HFFc6 (cell line): ENCODE results near the gene SEMA4C. TPM values are rescaled to one million over a fixed set of nuclear protein-coding genes. Genes with fewer than 3 reads are reported as not detected.

Experiments used
- DNase-seq: peaks from one replicate; pipeline ENCODE4 v3.0.0-alpha.2; 2018
- H3K27ac Mint-ChIP-seq: 2 replicates; pipeline ENCODE4 v1.8.0; 2020; ENCODE audit warnings: mild to moderate bottlenecking, mixed read lengths
- H3K27me3 Mint-ChIP-seq: 2 replicates; pipeline ENCODE4 v1.8.0; 2021; ENCODE audit warnings: mild to moderate bottlenecking, moderate library complexity, mixed read lengths; ENCODE audit not compliant: insufficient read depth
- H3K36me3 Mint-ChIP-seq: 2 replicates; pipeline ENCODE4 v1.8.0; 2021; ENCODE audit warnings: low read depth, mixed read lengths
- H3K4me1 Mint-ChIP-seq: 2 replicates; pipeline ENCODE4 v1.8.0; 2020; ENCODE audit warnings: low read depth, mixed read lengths
- H3K4me3 Mint-ChIP-seq: 2 replicates; pipeline ENCODE4 v1.8.0; 2020; ENCODE audit warnings: mild to moderate bottlenecking, moderate library complexity, mixed read lengths
- H3K9me3 Mint-ChIP-seq: 2 replicates; pipeline ENCODE4 v1.8.0; 2020; ENCODE audit warnings: mild to moderate bottlenecking, mixed read lengths
- total RNA-seq, 6 experiments: library from RNA; stranded (reverse); fragmentation: NEBNext Ultra II Directional; extraction: Animal tissue kit (Norgen Biotek cat#: 25700); gene quantifications; 2 replicates in 1 of 6; 3 replicates in 5 of 6; pipeline ENCODE4 v1.2.3, GENCODE V29; 2021
- TF ChIP-seq, protein P1 (sequence below): fragments of 200-600 bp; sonication (generic); IDR thresholded peaks from 2 replicates; pipeline ENCODE4 v1.5.0; 2021; ENCODE audit warnings: antibody characterized with exemption, mild to moderate bottlenecking

The SEMA4C gene
- total RNA-seq, 6 experiments from 2014 or later = 11.6 to 13.7 (median 12.7) TPM

- Mint-ChIP-seq H3K27me3 (no peaks in the 10 kb centered on the region), H3K36me3 (peaks cover 4% of the 10 kb centered on the region), H3K9me3 (no peaks in the 10 kb centered on the region), H3K27ac (no peak overlapping the region), H3K4me1 (peaks cover 24% of the 10 kb centered on the region), H3K4me3 (peak overlapping the region; percentile 80)
- TF ChIP-seq, protein P1, sequence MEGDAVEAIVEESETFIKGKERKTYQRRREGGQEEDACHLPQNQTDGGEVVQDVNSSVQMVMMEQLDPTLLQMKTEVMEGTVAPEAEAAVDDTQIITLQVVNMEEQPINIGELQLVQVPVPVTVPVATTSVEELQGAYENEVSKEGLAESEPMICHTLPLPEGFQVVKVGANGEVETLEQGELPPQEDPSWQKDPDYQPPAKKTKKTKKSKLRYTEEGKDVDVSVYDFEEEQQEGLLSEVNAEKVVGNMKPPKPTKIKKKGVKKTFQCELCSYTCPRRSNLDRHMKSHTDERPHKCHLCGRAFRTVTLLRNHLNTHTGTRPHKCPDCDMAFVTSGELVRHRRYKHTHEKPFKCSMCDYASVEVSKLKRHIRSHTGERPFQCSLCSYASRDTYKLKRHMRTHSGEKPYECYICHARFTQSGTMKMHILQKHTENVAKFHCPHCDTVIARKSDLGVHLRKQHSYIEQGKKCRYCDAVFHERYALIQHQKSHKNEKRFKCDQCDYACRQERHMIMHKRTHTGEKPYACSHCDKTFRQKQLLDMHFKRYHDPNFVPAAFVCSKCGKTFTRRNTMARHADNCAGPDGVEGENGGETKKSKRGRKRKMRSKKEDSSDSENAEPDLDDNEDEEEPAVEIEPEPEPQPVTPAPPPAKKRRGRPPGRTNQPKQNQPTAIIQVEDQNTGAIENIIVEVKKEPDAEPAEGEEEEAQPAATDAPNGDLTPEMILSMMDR = no peak
- DNase-seq = no peak
These were observed 52.8 kb downstream of the SEMA4C start for GRCh38 chr2:96816836-96817702.

DNA sequence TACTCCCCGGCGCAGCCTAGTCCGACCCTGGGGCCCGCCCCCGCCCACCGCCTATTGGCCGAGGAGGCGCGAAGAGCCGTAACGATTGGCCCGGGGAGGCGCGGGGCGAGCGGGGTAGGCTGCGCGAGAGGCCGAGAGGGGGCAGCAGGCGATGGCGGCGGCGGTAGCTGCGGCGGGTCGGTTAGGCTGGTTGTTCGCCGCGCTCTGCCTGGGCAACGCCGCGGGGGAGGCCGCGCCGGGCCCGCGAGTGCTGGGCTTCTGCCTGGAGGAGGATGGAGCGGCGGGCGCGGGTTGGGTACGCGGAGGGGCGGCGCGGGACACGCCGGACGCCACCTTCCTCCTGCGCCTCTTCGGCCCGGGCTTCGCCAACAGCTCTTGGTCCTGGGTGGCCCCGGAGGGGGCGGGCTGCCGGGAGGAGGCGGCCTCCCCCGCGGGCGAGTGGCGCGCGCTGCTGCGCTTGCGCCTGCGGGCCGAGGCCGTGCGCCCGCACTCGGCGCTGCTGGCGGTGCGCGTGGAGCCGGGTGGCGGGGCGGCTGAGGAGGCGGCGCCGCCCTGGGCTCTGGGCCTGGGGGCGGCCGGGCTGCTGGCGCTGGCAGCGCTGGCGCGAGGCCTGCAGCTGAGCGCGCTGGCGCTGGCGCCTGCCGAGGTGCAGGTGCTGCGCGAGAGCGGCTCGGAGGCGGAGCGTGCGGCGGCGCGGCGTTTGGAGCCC, 53.6 kb downstream of the SEMA4C start, which contains the start of gene CNNM3:
Gene CNNM3 (plus strand): TSS at position 142 of the 709 bp plus-strand sequence. CDS start 10 bp downstream, at position 152.
- Mint-ChIP-seq H3K9me3 (no peaks in the 10 kb centered on the region), H3K36me3 (peaks cover 4% of the 10 kb centered on the region), H3K27me3 (no peaks in the 10 kb centered on the region), H3K4me3 (peak within 1 kb of the TSS; percentile 93), H3K27ac (peak within 1 kb of the TSS; percentile 44; the same call in 1 of the 2 replicates), H3K4me1 (peaks cover 24% of the 10 kb centered on the region)
- peak; percentile 90 for DNase-seq
- TF ChIP-seq, protein P1 = peak; percentile 82

GRCh38 chr2:96815326-96816126, 54.4 kb downstream of the SEMA4C start:
- Mint-ChIP-seq H3K36me3 (peaks cover 4% of the 10 kb centered on the region), H3K9me3 (no peaks in the 10 kb centered on the region)

DNA sequence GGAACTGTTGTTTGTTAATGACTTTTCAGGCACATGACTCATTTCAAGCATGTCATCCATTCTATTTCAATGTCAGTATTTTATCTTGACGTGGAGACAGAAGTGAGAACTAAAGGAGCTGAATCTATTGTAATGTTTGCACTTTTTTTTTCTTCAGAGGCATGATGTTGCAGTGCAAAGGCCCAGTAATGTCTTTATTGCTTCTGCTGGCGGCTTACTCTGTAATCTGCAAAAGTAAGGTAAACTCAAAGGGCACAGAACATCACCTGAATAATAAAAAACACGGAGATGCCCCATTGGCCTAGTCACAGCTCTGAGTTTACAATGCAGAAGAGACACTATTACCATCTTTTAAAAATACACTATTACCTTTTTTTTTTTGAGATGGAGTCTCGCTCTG, 56.2 kb downstream of the SEMA4C start:
- Mint-ChIP-seq H3K4me3 (no peak overlapping the region), H3K4me1 (peaks cover 23% of the 10 kb centered on the region), H3K27ac (no peak overlapping the region), H3K27me3 (no peaks in the 10 kb centered on the region; the same call in 1 of the 2 replicates), H3K36me3 (peaks cover 4% of the 10 kb centered on the region; the same call in 1 of the 2 replicates), H3K9me3 (no peaks in the 10 kb centered on the region)
- no peak for DNase-seq
- TF ChIP-seq, protein P1 = no peak

More at GRCh38 chr2:96815326-96816126, 54.4 kb downstream of the SEMA4C start:
- TF ChIP-seq, protein P1 = no peak
- H3K27me3 Mint-ChIP-seq = no peaks in the 10 kb centered on the region
- H3K27ac Mint-ChIP-seq = peak overlapping the region; percentile 44; the same call in 1 of the 2 replicates
- H3K4me3 Mint-ChIP-seq = peak overlapping the region; percentile 93
- peak; percentile 45 for DNase-seq
- H3K4me1 Mint-ChIP-seq = peaks cover 24% of the 10 kb centered on the region

GRCh38 chr2:96811917-96812316, 58.0 kb downstream of the SEMA4C start:
- H3K4me1 Mint-ChIP-seq = peaks cover 9% of the 10 kb centered on the region
- H3K9me3 Mint-ChIP-seq = no peaks in the 10 kb centered on the region
- H3K27ac Mint-ChIP-seq = no peak overlapping the region
- no peak for DNase-seq
- no peak overlapping the region for H3K4me3 Mint-ChIP-seq
- TF ChIP-seq, protein P1 = no peak
- no peaks in the 10 kb centered on the region; the same call in 1 of the 2 replicates for H3K27me3 Mint-ChIP-seq
- no peaks in the 10 kb centered on the region for H3K36me3 Mint-ChIP-seq
